ENCODE data around the gene FUT9.
"Not testable (repeated sequence)": the region's sequence is repeated elsewhere in the genome, so short reads cannot be mapped to it uniquely, and the experiment has no call there.

The FUT9 gene

DNA sequence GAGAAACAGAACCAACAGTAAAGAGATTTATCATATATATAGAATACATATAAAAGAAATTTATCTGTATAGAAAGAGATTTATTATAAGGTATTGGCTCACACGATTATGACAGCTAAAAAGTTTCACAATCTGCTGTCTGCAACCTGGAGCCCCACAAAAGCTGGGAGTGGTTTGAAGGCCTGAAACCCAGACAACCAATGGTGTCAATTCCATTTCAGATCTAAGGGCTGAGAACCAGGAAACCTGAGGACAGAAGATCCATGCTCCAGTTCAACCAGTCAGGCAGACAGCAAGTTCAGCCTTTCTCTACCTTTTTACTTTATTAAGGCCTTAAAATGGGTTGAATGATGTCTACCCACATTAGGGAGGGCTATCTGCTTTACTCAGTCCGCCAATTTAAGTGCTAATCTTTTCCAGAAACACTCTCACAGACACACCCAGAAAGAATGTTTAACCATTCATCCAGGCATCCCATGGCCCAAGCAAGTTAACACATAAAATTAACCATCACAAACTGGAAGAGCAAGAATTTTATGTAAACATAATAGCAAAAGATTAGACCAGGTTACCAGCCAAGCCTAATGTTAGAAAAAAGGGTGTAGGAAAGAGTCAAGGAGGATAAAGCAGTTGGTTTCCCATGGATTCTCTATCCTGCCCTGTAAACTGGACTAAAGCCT lies 170.9 kb downstream of the FUT9 start:
- DNase-seq (ENCODE audit: low read depth): no peak

DNA sequence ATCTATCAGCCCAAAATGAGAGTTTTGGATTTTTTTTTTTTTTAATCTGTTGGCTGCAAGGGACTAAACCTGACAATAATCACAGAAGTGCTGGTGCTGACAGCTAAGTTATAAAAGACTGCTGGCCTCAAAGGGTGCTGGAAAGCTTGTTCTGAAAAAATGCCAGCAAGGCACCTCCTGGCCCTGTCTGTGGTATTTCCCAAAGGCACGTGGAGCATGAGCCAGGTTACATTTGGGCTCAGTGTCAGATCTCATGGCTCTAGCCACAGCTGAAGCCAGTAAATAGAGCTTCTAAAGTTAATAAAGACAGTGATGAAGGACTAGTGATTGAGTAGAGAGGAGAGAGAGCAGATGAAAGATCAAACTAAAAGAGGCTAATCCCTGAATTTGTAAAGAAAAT lies 178.9 kb downstream of the FUT9 start:
- DNase-seq (ENCODE audit: low read depth): no peak

DNA sequence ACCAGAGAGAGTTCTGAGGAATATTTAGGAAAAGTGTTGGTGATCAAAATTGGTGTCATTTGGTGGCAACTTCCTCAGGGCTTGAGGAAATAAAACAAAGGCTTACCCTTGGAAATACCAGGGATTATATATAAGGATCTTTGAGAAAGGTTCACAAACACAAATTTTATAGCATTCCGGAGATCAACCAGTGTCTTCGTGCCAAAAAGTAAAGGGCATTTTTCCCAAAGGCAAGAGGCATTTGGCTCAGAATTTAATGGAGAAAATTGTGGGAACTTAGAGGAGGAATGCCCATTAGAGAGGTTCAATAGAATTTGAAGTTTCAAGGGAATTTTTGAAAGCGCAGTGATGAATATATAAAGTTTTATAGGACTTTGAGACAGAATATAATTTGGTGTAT lies 179.5 kb downstream of the FUT9 start:
- DNase-seq (ENCODE audit: low read depth): no peak

DNA sequence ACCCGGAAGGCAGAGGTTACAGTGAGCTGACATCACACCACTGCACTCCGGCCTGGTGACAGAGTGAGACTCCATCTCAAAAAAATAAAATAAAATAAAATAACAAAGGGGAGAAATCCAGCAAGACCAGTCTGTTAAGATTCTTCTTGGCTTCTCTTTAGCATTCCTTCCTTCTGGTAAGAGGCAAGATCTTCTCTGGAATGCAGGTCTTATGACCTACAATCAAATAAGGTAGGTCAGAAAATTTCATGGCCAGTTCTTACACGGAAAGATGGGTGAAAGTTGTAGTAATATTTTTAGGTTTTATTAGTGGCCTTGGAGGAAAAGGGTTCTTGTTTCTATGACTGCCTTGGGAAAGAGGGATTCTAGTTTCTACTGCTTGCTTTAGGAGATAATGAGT lies 180.9 kb downstream of the FUT9 start:
- no peak for DNase-seq (ENCODE audit: low read depth)

DNA sequence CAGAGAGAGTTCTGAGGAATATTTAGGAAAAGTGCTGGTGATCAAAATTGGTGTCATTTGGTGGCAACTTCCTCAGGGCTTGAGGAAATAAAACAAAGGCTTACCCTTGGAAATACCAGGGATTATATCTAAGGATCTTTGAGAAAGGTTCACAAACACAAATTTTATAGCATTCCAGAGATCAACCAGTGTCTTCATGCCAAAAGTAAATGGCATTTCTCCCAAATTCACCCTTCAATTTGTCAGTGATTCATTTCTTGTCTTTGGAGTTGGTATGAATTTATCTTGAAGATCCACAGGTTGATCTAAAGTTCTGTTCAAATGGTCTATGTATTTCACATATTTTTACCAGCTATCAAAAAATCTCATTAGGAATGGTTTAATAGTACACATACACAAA lies 181.5 kb downstream of the FUT9 start:
- DNase-seq (ENCODE audit: low read depth): no peak

DNA sequence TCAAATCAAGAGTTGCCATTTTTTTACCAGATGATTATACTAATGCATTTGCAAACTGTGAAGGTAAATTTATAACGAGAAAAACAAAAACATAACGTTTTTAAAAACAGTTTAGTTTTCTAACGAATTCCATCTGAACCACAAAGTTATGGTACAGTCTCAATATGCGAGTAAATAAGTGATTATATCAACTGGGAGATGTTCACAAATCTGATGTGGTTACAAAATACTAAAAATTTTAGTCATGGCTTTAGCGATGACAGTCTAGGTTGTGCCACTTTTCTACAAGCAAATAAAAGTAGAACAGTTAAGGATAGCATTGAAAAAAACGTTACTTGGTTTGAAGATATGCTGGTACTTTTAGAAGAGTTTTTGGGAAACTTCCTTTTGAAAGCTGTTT lies 186.8 kb downstream of the FUT9 start:
- DNase-seq (ENCODE audit: low read depth): no peak

DNA sequence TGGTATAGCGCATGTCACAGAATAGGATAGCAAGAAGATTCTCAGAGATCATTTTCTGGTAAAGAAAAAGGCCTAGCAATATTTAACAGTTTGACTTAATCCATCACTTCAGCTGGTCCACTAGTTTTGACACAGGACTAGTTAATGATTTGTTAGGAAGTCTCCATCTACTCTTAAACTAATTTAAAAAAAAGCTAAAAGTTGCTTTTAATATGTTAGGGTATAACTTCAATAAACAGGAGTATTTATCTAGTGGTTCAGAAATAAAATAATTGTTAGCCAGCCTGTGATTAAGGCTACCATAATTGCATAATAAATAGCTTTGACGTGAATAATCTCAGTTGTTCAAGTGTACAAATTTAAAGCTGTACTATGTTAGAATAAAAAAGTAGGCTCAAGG lies 195.6 kb downstream of the FUT9 start:
- no peak for DNase-seq (ENCODE audit: low read depth)

DNA sequence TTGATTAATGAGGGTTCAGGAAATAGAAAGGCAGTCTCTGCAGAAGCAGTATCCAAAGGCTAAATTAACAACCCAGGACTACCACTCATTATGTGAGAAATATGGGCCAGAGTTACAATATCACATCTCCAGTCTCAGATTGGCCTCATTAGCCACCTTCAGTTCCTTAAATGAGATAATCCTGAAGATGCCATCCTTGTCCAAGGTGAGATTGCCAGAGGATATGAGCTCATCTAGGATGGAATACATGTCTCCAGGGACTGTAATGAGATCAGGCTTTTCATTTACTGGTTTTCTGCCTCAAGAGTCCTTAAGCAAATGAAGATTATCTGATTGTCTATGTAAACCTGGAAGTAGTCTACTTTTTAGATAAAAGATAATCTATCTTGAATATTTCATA lies 196.3 kb downstream of the FUT9 start:
- DNase-seq (ENCODE audit: low read depth): no peak

DNA sequence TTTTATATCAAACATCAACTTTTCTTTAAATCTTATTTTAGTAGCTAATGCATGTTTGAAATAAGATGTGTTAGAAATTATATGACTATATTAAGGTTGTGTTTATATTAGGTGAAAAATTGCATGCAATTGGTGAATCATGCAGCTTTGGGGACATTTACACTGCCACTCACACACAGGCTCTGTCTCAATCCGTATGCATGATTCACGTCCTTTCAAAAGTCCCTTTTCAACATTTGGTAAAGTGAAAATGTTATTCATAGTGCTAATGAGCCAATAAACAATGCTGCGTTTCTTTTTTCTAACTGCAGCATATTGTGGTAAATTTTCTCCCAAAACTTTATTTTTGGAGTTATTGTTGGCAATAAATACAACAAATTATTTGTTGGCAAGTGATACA lies 198.0 kb downstream of the FUT9 start:
- DNase-seq (ENCODE audit: low read depth): no peak

DNA sequence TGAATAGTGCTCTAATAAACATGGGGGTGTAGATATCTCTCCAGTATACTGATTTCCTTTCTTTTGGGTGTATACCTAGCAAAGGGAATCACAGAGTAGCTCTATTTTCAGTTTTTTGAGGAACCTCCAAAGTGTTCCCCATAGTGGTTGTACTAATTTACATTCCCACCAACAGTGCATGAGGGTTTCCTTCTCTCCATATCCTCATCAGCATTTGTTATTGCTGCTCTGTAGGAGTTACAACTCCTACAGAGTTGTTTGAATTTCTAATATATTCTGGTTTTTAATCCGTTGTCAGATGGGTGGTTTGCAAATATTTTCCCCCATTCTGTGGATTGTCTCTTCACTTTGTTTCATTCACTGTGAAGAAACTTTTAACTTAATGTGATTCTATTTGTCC lies 207.9 kb downstream of the FUT9 start:
- no peak for DNase-seq (ENCODE audit: low read depth)

DNA sequence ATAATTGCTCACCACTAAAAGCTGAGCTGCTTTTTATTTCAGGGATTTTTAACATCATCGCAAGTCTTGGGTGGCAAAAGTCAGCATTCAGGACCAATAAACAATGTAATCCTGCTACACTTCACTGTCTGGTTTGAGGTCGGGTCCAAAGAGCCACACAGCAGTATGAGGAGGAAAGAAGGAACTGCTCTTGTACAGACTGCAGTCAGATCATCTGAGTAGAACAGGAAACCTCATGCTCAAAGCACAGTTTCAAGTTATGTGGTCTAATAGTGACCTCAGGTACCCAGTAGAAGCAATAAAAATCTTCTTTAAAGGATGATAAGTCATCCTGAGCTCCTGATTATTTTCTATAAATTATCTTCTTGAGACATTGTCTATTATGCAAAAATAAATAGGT lies 211.4 kb downstream of the FUT9 start:
- no peak for DNase-seq (ENCODE audit: low read depth)

DNA sequence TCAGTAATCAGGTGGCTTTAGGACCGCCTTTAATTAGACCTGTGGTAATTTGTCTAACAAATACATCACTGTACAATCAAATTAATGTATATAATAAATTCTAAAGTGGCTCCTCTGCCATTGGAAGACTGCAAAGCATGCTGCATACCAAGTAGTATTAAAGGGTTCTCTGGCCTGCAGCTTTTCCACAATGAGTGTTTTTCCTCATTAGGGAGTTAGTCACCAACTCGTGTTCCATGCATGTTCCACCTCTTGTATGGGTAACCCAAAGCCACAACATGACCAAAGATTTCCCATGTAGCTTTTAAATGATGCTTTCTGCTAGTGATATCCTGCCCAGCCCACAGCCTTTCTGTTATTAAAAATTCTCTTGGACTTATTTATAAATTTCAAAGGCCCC lies 218.7 kb downstream of the FUT9 start:
- DNase-seq (ENCODE audit: low read depth): no peak

DNA sequence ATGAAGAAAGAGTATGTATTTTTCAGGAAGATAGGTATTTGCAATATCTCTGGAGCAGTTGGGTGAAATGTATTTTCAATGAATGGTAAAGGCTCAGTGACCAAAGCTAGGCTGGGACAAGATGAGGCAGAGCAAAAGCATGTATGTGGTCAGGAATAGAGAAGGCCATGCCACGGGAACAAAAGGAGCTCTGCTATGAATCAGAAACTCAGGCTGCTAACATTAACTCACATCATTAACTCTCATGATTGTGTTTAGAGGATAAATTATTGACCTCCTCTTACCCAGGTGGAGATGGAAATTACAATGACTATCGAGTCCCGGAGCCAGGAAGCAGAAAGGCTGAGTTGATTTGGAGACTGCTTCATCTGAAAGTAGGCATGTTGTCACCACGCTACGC lies 220.2 kb downstream of the FUT9 start:
- DNase-seq (ENCODE audit: low read depth): no peak

DNA sequence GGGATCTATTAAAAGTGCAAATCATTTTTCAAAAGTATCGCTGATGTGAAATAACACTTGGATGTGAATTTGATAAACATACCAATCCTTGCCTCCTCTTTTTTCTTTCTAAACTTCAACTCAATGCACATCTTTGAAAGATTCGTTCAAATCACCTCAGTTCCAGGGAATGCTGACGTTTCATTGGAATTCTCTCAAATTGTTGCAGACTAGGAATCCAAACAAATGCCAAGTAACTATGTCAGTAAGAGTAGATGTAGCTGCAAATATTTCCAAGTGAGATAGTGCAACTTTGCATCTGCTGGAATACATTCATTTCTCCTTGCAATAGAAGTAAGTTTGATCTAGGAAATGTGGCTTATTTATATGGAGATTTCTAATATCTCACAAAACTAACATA lies 220.7 kb downstream of the FUT9 start:
- no peak for DNase-seq (ENCODE audit: low read depth)

DNA sequence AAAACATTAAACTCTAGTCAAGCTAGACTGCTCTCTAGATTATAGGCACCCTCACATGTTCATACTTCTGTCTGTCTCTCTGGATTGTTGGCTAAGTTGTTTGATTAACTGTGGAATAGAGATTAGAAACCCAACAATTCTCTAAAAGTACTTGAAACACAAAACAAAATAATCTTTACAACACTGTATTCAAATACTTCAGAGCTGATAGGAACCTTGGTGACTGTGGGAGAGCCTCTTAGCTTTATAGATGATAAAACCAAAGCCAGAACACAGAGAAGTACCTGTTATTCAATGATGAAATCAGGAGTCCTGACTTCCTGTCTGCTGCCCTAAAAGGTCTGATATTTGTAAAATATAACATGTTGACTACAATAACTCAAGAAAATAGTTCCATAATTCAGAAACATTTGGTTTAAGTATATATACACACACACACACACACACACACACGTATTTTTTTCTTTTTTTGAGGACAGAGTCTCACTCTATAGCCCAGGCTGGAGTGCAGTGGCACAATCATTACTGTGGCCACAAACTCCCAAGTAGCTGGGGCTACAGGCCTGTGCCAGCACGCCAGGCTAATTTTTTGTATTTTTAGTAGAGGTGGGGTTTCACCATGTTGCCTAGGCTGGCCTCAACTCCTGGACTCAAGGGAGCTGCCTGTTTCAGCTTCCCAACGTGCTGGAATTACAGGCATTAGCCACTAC lies 222.0 kb downstream of the FUT9 start:
- no peak for DNase-seq (ENCODE audit: low read depth)

DNA sequence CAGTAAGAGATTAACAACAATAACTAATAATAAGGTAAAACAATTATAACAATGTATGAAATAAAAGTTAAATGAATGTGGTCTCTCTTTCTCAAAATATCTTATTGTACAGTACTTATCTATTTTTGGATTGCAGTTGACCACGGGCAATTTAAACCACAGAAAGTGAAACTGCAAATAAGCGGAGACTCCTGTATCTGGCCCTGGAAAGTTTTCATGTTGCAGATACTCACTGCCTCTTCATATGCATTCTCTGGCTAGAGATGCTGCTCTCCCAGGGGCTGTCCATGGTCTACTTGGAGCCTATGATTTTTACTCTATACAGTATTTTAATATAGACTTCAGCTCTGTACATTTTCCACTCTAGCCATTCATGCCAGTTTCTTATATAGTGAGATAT lies 230.8 kb downstream of the FUT9 start:
- DNase-seq (ENCODE audit: low read depth): no peak

DNA sequence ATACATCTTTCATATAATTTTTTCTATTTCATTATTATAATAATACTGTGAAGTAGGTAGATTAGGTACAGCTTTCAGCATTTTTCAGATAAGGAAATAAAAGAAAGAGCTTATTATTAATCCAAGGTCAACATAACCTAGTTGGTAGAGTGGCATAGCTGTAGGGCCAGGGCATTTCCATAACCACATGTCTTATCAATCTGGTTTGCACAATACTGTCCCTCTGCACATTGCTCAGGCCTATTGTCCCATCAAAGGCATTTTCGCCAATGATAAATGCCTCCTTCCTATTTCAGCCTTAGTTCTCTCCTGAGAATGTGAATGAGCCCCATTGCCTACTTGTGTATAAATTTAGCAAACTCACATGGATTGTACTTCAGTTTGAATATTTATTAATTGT lies 234.0 kb downstream of the FUT9 start:
- no peak for DNase-seq (ENCODE audit: low read depth)

DNA sequence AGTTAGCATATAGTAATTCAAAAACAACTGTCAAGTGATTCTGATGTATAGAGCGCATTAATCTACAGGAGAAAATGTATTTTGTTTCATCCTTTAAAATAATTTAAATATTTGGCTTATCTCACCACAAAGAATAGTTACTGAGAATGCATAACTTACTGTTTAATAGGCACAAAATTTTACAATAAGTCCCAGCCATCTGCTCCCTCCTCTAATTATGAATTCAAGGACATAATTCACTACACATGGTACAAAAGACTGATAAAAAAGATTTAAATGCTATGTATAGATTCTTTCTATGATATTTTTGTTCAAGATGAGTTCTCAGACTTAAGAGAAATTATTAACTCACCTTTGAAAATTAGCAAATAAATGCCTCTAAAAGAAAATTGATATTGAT lies 242.0 kb downstream of the FUT9 start:
- no peak for DNase-seq (ENCODE audit: low read depth)

DNA sequence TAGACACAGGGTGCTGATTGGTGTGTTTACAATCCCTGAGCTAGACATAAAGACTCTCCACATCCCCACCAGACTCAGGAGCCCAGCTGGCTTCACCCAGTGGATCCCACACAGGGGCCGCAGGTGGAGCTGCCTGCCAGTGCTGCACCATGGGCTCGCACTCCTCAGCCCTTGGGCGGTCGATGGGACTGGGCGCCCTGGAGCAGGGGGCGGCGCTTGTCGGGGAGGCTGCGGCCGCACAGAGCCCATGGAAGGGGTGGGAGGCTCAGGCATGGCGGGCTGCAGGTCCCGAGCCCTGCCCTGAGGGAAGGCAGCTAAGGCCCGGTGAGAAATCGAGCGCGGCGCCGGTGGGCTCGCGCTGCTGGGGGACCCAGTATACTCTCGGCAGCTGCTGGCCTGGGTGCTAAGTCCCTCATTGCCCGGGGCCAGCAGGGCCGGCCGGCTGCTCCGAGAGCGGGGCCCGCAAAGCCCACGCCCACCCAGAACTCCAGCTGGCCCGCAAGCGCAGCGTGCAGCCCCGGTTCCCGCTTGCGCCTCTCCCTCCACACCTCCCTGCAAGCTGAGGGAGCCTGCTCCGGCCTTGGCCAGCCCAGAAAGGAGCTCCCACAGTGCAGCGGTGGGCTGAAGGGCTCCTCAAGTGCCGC lies 245.1 kb downstream of the FUT9 start:
- DNase-seq (ENCODE audit: low read depth): not testable (repeated sequence)
